Measurements from ENCODE around the gene DZIP1L.

The DZIP1L gene

DNA sequence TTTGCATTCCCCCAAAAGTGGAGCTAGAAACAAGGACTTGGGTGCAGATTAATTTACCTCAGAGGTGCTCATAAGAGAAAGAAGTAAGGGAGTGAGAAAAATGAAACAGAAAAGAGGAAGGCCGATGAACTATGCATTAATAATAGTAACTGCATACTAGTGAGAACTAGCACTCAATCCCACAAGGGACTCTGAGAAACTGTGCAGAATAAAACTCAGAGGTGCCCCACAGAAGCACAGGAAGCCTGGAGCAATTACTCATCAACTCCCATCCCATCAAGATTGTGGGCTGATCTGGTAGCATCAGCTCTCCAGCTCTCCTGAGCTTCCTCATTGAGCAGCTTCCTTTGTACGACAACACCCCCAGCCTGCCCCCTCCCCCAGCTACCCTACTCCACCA is 54.6 kb downstream of the DZIP1L start:
- no peak overlapping the region for H3K9ac ChIP-seq (ENCODE audit: low read length)
- no peak overlapping the region for H3K27ac ChIP-seq (ENCODE audit: low read depth, low read length)
- no peaks in the 10 kb centered on the region for H3K9me2 ChIP-seq (replicated peaks; ENCODE audit: insufficient read depth, low read length)
- H3K36me3 ChIP-seq (ENCODE audit: low read length), result no peaks in the 10 kb centered on the region
- no peaks in the 10 kb centered on the region for H4K20me1 ChIP-seq (ENCODE audit: low read depth, low read length)
- H3K27me3 ChIP-seq (ENCODE audit: low read length), result no peaks in the 10 kb centered on the region
- no peak overlapping the region for H3K4me3 ChIP-seq (ENCODE audit: insufficient read depth, low read length, poor library complexity, severe bottlenecking)
- H3K9me3 ChIP-seq (ENCODE audit: insufficient read depth, low read length), result no peaks in the 10 kb centered on the region
- no peak overlapping the region for H2AFZ ChIP-seq (ENCODE audit: low read depth, low read length, severe bottlenecking)
- H3K4me2 ChIP-seq (ENCODE audit: low read depth, low read length, poor library complexity, severe bottlenecking), result no peak overlapping the region
- H3K79me2 ChIP-seq (ENCODE audit: insufficient read depth, low read length), result no peaks in the 10 kb centered on the region
- no peaks in the 10 kb centered on the region for H3F3A ChIP-seq (ENCODE audit: insufficient read depth)
- TF ChIP-seq CTCF (IDR thresholded peaks at IDR 0.05; ENCODE audit: insufficient read depth, low read length, poor library complexity, severe bottlenecking), result no peak
- no peak for TF ChIP-seq EZH2phosphoT487 (conservative IDR thresholded peaks at IDR 0.05; ENCODE audit: low read length)

DNA sequence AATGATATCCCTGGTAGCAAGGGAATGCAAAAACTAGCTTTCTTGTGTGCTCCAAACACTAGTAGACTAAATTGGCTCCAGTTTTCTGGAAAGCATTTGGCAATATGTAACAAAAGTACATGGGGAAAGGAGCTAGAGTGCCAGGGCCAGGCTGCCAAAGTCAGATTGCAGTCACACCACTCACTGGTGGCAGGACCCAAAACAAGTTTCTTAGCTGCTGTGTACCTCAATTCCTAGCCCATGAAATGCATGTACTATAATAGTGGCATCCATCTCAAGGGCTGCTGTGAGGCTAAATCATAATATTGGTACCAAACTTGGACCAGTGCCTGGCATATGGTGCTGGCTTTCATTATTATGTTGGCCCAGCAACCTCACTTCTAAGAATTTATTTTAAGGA is 56.1 kb downstream of the DZIP1L start:
- Histone ChIP-seq H2AFZ (ENCODE audit: low read depth, low read length, severe bottlenecking) (no peak overlapping the region), H3K9me2 (replicated peaks; ENCODE audit: insufficient read depth, low read length) (no peaks in the 10 kb centered on the region), H3K9ac (ENCODE audit: low read length) (no peak overlapping the region), H3K79me2 (ENCODE audit: insufficient read depth, low read length) (no peaks in the 10 kb centered on the region), H3F3A (ENCODE audit: insufficient read depth) (no peaks in the 10 kb centered on the region), H3K27me3 (ENCODE audit: low read length) (no peaks in the 10 kb centered on the region), H3K27ac (ENCODE audit: low read depth, low read length) (no peak overlapping the region), H4K20me1 (ENCODE audit: low read depth, low read length) (no peaks in the 10 kb centered on the region), H3K36me3 (ENCODE audit: low read length) (no peaks in the 10 kb centered on the region), H3K4me3 (ENCODE audit: insufficient read depth, low read length, poor library complexity, severe bottlenecking) (no peak overlapping the region), H3K4me2 (ENCODE audit: low read depth, low read length, poor library complexity, severe bottlenecking) (no peak overlapping the region), H3K9me3 (ENCODE audit: insufficient read depth, low read length) (no peaks in the 10 kb centered on the region)
- TF ChIP-seq EZH2phosphoT487 (conservative IDR thresholded peaks at IDR 0.05; ENCODE audit: low read length) (no peak), CTCF (IDR thresholded peaks at IDR 0.05; ENCODE audit: insufficient read depth, low read length, poor library complexity, severe bottlenecking) (no peak)

DNA sequence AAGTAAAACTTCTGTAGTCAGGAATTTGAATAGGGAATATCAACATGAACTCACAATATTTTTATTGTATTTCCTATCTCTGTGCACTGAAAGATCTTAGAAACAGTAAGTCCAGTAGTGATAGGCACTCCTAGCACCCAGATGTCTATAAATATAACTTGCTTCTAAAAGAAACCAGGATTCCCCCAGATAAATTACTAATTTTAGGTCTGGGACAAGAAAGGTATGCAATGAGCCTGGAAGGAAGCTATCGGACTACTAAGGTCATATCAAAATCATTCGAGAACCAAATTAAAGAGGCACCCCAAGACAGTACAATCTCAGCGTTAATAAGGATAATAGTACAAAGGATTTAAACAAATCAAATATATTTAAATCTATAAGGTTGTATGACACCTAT is 58.0 kb downstream of the DZIP1L start:
- TF ChIP-seq CTCF (IDR thresholded peaks at IDR 0.05; ENCODE audit: insufficient read depth, low read length, poor library complexity, severe bottlenecking) (no peak), EZH2phosphoT487 (conservative IDR thresholded peaks at IDR 0.05; ENCODE audit: low read length) (no peak)

DNA sequence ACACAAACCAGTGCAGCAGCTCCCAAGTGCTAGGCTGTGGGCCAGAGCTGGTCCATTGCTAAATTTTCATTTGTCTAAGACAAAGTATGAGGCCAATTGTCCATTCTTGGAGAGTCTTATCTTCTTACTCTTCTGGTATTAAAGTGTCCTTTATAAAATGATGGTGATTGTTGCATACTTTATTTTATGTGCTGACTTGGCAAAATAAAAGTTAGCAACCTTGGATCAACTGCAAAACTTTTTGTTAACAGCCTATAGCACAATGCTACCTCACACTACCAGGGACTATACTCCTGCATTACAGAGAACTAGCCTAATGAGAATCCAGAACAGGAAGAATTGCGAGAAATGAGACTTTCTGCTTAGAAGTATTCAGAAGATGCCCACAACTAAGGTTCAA is 61.4 kb downstream of the DZIP1L start:
- Histone ChIP-seq H3K27ac (ENCODE audit: low read depth, low read length) (no peak overlapping the region), H3K9me3 (ENCODE audit: insufficient read depth, low read length) (no peaks in the 10 kb centered on the region), H4K20me1 (ENCODE audit: low read depth, low read length) (no peaks in the 10 kb centered on the region), H3F3A (ENCODE audit: insufficient read depth) (no peaks in the 10 kb centered on the region), H3K27me3 (ENCODE audit: low read length) (no peaks in the 10 kb centered on the region), H3K9me2 (replicated peaks; ENCODE audit: insufficient read depth, low read length) (no peaks in the 10 kb centered on the region), H3K36me3 (ENCODE audit: low read length) (no peaks in the 10 kb centered on the region), H3K9ac (ENCODE audit: low read length) (no peak overlapping the region), H3K79me2 (ENCODE audit: insufficient read depth, low read length) (no peaks in the 10 kb centered on the region), H2AFZ (ENCODE audit: low read depth, low read length, severe bottlenecking) (no peak overlapping the region), H3K4me3 (ENCODE audit: insufficient read depth, low read length, poor library complexity, severe bottlenecking) (no peak overlapping the region), H3K4me2 (ENCODE audit: low read depth, low read length, poor library complexity, severe bottlenecking) (no peak overlapping the region)
- TF ChIP-seq CTCF (IDR thresholded peaks at IDR 0.05; ENCODE audit: insufficient read depth, low read length, poor library complexity, severe bottlenecking) (no peak), EZH2phosphoT487 (conservative IDR thresholded peaks at IDR 0.05; ENCODE audit: low read length) (no peak)

More for the DNA sequence above, 58.0 kb downstream of the DZIP1L start:
- H3K9me2 ChIP-seq (replicated peaks; ENCODE audit: insufficient read depth, low read length), result no peaks in the 10 kb centered on the region
- no peak overlapping the region for H3K4me3 ChIP-seq (ENCODE audit: insufficient read depth, low read length, poor library complexity, severe bottlenecking)
- H3K9me3 ChIP-seq (ENCODE audit: insufficient read depth, low read length), result no peaks in the 10 kb centered on the region
- no peak overlapping the region for H2AFZ ChIP-seq (ENCODE audit: low read depth, low read length, severe bottlenecking)
- H3K36me3 ChIP-seq (ENCODE audit: low read length), result no peaks in the 10 kb centered on the region
- H3K9ac ChIP-seq (ENCODE audit: low read length), result no peak overlapping the region
- no peak overlapping the region for H3K4me2 ChIP-seq (ENCODE audit: low read depth, low read length, poor library complexity, severe bottlenecking)
- H4K20me1 ChIP-seq (ENCODE audit: low read depth, low read length), result no peaks in the 10 kb centered on the region
- H3F3A ChIP-seq (ENCODE audit: insufficient read depth), result no peaks in the 10 kb centered on the region
- H3K79me2 ChIP-seq (ENCODE audit: insufficient read depth, low read length), result no peaks in the 10 kb centered on the region
- H3K27ac ChIP-seq (ENCODE audit: low read depth, low read length), result no peak overlapping the region
- H3K27me3 ChIP-seq (ENCODE audit: low read length), result no peaks in the 10 kb centered on the region

All from SU-DHL-6 (cell line).